GM12873 (cell line): ENCODE results near the gene GABRR3.

Experiments used
- CTCF ChIP-seq: IDR thresholded peaks from 2 replicates; pipeline ENCODE4 v1.5.1; 2012; ENCODE audit warnings: low read depth, mild to moderate bottlenecking, moderate library complexity, low read length, control low read depth; ENCODE audit not compliant: insufficient read depth; ENCODE audit errors: missing control alignments

The GABRR3 gene

GRCh38 chr3:97960993-97961766 is 73.9 kb downstream of the GABRR3 start:
- TF ChIP-seq CTCF = no peak

DNA sequence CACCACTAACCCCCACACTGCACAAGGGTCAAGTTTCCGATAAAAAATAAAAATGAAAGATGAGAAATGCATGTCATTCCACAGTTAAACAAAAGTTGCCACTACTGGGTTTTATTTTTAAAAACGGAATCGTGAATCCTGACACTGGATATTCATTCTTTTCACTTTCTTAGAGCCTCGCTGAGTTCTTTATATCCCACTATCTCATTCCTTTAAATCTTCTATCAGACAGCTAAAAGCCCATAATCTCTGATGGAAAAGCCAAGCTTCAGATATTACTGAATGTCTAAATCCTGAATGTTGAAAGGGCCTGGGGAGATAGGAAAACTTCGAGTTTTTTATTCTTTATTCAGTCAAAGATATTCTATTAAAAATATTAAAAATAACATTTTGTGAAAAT is 74.6 kb downstream of the GABRR3 start:
- no peak for TF ChIP-seq CTCF

- no peak for TF ChIP-seq CTCF
These were observed 75.2 kb downstream of the GABRR3 start for GRCh38 chr3:97959872-97960271.

GRCh38 chr3:97958796-97959195 is 76.3 kb downstream of the GABRR3 start:
- TF ChIP-seq CTCF = no peak

- no peak for TF ChIP-seq CTCF
These were observed 76.7 kb downstream of the GABRR3 start for GRCh38 chr3:97958396-97958795.

- TF ChIP-seq CTCF = no peak
These were observed 77.4 kb downstream of the GABRR3 start for GRCh38 chr3:97957617-97958311.

GRCh38 chr3:97956051-97956450 is 79.1 kb downstream of the GABRR3 start:
- no peak for TF ChIP-seq CTCF
